K562 (cell line): ENCODE results near the gene RGMB. TPM values are rescaled to one million over a fixed set of nuclear protein-coding genes. Genes with fewer than 3 reads are reported as not detected.

Experiments
- ADNP ChIP-seq: fragments of 200-800 bp; sonication (Bioruptor generic); IDR thresholded peaks from 2 replicates; pipeline ENCODE4 v1.6.1; 2016; ENCODE audit warnings: missing genetic modification characterization, missing compliant biosample characterization
- COPS2 ChIP-seq: fragments of 450-650 bp; conservative IDR thresholded peaks from 2 replicates; pipeline ENCODE4 v1.6.1; 2016; ENCODE audit warnings: mild to moderate bottlenecking, moderate library complexity
- ZNF239 ChIP-seq: fragments of 250-450 bp; sonication (Bioruptor Pico); IDR thresholded peaks from 2 replicates; pipeline ENCODE4 v1.4.0; 2020; ENCODE audit warnings: mild to moderate bottlenecking
- polyA plus RNA-seq, 8 experiments: library from polyadenylated mRNA; depleted of rRNA in 4 of 8; stranded (reverse) in 5 of 8; unstranded in 3 of 8; fragments of >200 nt; fragmentation: Nextera tagmentation in 2 of 8; fragmentation: Illumina TruSeq in 1 of 8; extraction: Ambion mirVana in 2 of 8; extraction: Trizol in 1 of 8; gene quantifications; 2 replicates each; pipeline versions ENCODE4 v1.2.1 to v1.2.3, GENCODE V29; 2011 to 2014; ENCODE audit warnings: inconsistent platforms in 1 of 8, missing spikeins in 1 of 8
- total RNA-seq, 7 experiments: library from RNA; depleted of rRNA in 6 of 7; stranded (reverse); fragments of >200 nt in 6 of 7; fragmentation: Illumina TruSeq in 2 of 7; extraction: Trizol in 2 of 7; gene quantifications; 2 replicates each; pipeline versions ENCODE4 v1.2.1 to v1.2.3, GENCODE V29; 2011 to 2021; ENCODE audit warnings: low replicate concordance in 1 of 7
- TF ChIP-seq, protein P1 (sequence below): fragments of 450-650 bp; IDR thresholded peaks from 2 replicates; pipeline ENCODE4 v1.6.1; 2016; ENCODE audit warnings: borderline replicate concordance
- TF ChIP-seq, protein P2 (sequence below): fragments of 200-800 bp; sonication (Bioruptor generic); IDR thresholded peaks from 2 replicates; pipeline ENCODE4 v1.6.1; 2017; ENCODE audit warnings: missing genetic modification characterization, missing compliant biosample characterization
- TF ChIP-seq, protein P3 (sequence below): fragments of 450-650 bp; conservative IDR thresholded peaks from 2 replicates; pipeline ENCODE4 v1.6.1; 2016; ENCODE audit warnings: missing genetic modification characterization, low read depth, mild to moderate bottlenecking, control low read depth, missing compliant biosample characterization

Gene RGMB
- total and polyA plus RNA-seq, 9 of the 15 experiments (the other 6 are each of a cell fraction or from before 2014, with no cell fraction given), result 0.03 to 0.38 TPM; not detected in 7

DNA sequence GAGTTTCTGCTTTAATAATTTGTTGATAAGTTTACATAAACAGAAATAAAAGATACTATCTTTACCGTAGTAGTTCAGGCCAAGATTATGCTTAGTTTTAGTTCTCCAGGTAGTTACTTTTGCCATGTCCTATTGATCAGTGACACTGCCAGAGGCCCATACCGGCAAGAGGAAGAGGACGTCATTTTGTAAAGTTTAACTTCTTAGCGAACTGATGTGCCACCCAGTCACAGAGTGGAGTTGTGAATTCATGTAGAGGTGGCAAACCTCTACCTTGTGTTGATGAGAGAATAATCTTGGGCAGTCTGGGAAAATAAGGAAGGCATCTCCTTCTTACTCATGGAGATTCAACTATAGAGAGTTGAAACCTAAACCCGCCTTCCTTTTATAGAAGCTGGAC is 21.8 kb downstream of the RGMB start (continued):
- TF ChIP-seq, protein P1, sequence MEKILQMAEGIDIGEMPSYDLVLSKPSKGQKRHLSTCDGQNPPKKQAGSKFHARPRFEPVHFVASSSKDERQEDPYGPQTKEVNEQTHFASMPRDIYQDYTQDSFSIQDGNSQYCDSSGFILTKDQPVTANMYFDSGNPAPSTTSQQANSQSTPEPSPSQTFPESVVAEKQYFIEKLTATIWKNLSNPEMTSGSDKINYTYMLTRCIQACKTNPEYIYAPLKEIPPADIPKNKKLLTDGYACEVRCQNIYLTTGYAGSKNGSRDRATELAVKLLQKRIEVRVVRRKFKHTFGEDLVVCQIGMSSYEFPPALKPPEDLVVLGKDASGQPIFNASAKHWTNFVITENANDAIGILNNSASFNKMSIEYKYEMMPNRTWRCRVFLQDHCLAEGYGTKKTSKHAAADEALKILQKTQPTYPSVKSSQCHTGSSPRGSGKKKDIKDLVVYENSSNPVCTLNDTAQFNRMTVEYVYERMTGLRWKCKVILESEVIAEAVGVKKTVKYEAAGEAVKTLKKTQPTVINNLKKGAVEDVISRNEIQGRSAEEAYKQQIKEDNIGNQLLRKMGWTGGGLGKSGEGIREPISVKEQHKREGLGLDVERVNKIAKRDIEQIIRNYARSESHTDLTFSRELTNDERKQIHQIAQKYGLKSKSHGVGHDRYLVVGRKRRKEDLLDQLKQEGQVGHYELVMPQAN, result no peak
- TF ChIP-seq, protein P2, sequence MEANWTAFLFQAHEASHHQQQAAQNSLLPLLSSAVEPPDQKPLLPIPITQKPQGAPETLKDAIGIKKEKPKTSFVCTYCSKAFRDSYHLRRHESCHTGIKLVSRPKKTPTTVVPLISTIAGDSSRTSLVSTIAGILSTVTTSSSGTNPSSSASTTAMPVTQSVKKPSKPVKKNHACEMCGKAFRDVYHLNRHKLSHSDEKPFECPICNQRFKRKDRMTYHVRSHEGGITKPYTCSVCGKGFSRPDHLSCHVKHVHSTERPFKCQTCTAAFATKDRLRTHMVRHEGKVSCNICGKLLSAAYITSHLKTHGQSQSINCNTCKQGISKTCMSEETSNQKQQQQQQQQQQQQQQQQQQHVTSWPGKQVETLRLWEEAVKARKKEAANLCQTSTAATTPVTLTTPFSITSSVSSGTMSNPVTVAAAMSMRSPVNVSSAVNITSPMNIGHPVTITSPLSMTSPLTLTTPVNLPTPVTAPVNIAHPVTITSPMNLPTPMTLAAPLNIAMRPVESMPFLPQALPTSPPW (CRISPR knock-in tag), result no peak
- TF ChIP-seq ADNP (tag), result no peak
- TF ChIP-seq, protein P3, sequence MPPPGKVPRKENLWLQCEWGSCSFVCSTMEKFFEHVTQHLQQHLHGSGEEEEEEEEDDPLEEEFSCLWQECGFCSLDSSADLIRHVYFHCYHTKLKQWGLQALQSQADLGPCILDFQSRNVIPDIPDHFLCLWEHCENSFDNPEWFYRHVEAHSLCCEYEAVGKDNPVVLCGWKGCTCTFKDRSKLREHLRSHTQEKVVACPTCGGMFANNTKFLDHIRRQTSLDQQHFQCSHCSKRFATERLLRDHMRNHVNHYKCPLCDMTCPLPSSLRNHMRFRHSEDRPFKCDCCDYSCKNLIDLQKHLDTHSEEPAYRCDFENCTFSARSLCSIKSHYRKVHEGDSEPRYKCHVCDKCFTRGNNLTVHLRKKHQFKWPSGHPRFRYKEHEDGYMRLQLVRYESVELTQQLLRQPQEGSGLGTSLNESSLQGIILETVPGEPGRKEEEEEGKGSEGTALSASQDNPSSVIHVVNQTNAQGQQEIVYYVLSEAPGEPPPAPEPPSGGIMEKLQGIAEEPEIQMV, result no peak
- no peak for TF ChIP-seq ZNF239
- no peak for TF ChIP-seq COPS2
